Tibial nerve (tissue), 4 donors: Measurements from ENCODE around the gene KCNN1.

Experiments used
- CTCF ChIP-seq, 5 experiments: fragments of 200-600 bp in 3 of 5; fragments of 450-650 bp in 2 of 5; sonication (generic) in 3 of 5; IDR thresholded peaks; one replicate each; pipeline ENCODE4 v1.5.1; 2016 to 2019; ENCODE audit warnings: antibody characterized with exemption in 5 of 5, mild to moderate bottlenecking in 3 of 5, moderate library complexity in 2 of 5
- EP300 ChIP-seq, 2 donors: sonication (generic); formaldehyde crosslinking; IDR thresholded peaks; one replicate each; pipeline ENCODE4 v1.6.1; 2017; ENCODE audit warnings: antibody characterized with exemption in 2 of 2, mild to moderate bottlenecking in 1 of 2
- POLR2A ChIP-seq, 2 donors: fragments of 450-650 bp; IDR thresholded peaks; one replicate each; pipeline ENCODE4 v1.6.1; 2017; ENCODE audit warnings: antibody characterized with exemption in 2 of 2, mild to moderate bottlenecking in 2 of 2, moderate library complexity in 2 of 2

DNA sequence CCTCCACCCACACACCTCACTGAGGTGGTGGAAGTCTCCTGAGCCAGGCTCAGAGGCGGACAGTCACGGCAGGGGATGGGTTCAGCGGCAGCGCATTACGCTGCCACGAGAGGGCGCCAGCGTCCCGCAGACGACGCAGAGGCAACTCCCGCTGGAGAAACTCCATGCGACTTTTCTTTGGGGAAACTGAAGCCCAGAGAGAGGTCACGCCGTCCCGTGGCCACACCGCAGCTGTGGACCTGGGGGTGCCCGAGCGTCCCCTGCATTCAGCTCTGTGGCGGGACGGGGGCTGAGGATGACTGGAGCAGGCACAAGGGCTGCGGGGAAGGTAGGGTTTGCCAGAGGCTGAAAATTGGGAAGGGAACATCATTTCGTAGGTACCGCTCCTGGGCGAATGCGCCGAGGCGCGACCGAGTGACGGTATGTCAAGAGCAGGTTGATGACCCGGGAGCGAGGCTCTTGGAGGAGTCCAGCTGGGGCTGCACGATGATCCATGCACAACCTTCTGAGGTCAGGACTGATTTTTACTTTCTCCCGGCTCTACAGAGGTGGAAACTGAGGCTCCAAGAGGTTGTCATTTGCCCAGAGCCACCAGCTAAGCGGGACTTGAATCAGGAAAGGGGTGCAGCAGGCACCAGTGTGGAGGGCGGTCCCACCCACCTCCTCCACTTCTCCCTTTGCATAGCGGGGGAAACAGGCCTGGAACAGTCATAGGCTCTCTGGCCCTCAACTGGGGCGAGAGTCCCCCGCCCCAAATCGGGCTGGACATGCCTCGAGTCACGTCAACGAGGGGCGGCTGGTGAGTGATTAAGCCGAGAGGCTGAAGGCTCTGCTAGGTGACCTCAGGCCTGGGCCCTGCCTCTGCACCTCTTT, 40.4 kb downstream of the KCNN1 start:
- peak; percentile 33 to 93 for TF ChIP-seq EP300 (IDR thresholded peaks at IDR 0.05)
- TF ChIP-seq CTCF (IDR thresholded peaks at IDR 0.05), result peak; percentile 93 to 99 (median 99)
- TF ChIP-seq POLR2A (IDR thresholded peaks at IDR 0.05), result peak; percentile 72 to 91
